ENCODE measurements around the gene RUVBL1.

The RUVBL1 gene

DNA sequence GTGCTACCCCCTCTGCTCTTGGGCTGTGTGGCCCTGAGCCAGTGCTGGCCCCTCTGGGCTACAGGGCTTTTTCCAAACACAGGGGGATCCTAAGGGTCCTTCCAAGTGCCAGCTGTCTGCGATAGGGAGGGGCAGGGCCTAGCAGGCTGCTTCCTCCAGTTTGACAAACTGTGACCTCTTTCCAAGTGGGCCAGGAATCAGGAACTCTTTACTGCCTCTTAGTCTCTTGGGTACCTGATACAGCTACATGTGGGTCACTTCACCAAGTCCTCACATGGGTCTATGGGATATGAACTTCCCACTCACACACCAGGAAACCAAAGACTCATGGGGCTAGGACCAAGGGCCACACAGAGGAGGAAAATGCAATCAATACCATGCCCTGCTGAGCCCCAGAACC, 45.9 kb downstream of the RUVBL1 start:
- Histone ChIP-seq H3K36me3 (ENCODE audit: control insufficient read depth in 5 of 5, insufficient read depth in 5 of 5, low read length in 5 of 5) (peaks cover 0 to 28% (median 6%) of the 10 kb centered on the region in 5 donors), H3K9ac (ENCODE audit: low read length in 5 of 5) (peak overlapping the region in 3 of 5 donors; percentile 2 to 64 (median 59)), H3K27ac (ENCODE audit: low read depth, low read length) (no peak overlapping the region), H3K9me3 (ENCODE audit: control insufficient read depth in 5 of 5, low read length in 5 of 5) (no peaks in the 10 kb centered on the region), H3K4me1 (ENCODE audit: control insufficient read depth in 5 of 5, insufficient read depth in 5 of 5, low read length in 5 of 5) (peaks cover 3 to 42% (median 37%) of the 10 kb centered on the region in 5 donors), H3K27me3 (ENCODE audit: control insufficient read depth in 5 of 5, insufficient read depth in 4 of 5, low read length in 5 of 5) (no peaks in the 10 kb centered on the region), H3K4me3 (ENCODE audit: low read depth in 1 of 5, low read length in 5 of 5) (peak overlapping the region in 4 of 5 donors; percentile 62 to 72 (median 69))

DNA sequence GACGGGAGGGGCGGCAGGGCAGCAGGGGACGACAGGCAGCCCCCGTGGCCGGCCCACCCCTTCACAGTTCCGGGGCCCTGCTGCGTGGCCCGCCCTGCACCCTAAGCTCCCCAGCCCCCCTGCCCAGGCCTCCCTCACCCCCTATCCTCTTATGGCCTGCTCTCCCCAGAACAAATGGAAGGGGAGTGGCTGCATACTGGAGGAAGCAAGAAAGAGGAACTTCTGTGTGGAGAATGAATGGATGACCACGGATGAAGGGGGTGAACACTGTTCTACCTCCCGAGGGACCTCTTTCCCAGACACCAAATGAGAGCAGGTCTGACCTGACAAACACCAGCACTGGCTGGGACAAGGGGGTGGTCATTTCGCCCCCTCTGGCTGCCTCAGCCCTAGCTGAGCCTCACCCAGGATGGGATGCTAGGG, 46.4 kb downstream of the RUVBL1 start:
- H3K4me3 ChIP-seq (ENCODE audit: low read depth in 1 of 5, low read length in 5 of 5): peak overlapping the region; percentile 52 to 72 (median 67)
- peaks cover 3 to 42% (median 41%) of the 10 kb centered on the region in 5 donors for H3K4me1 ChIP-seq (ENCODE audit: control insufficient read depth in 5 of 5, insufficient read depth in 5 of 5, low read length in 5 of 5)
- peak overlapping the region in 4 of 5 donors; percentile 34 to 64 (median 54) for H3K9ac ChIP-seq (ENCODE audit: low read length in 5 of 5)
- H3K9me3 ChIP-seq (ENCODE audit: control insufficient read depth in 5 of 5, low read length in 5 of 5): no peaks in the 10 kb centered on the region
- H3K27ac ChIP-seq (ENCODE audit: low read depth, low read length): no peak overlapping the region
- peaks cover 0 to 28% (median 11%) of the 10 kb centered on the region in 5 donors for H3K36me3 ChIP-seq (ENCODE audit: control insufficient read depth in 5 of 5, insufficient read depth in 5 of 5, low read length in 5 of 5)
- H3K27me3 ChIP-seq (ENCODE audit: control insufficient read depth in 5 of 5, insufficient read depth in 4 of 5, low read length in 5 of 5): no peaks in the 10 kb centered on the region

DNA sequence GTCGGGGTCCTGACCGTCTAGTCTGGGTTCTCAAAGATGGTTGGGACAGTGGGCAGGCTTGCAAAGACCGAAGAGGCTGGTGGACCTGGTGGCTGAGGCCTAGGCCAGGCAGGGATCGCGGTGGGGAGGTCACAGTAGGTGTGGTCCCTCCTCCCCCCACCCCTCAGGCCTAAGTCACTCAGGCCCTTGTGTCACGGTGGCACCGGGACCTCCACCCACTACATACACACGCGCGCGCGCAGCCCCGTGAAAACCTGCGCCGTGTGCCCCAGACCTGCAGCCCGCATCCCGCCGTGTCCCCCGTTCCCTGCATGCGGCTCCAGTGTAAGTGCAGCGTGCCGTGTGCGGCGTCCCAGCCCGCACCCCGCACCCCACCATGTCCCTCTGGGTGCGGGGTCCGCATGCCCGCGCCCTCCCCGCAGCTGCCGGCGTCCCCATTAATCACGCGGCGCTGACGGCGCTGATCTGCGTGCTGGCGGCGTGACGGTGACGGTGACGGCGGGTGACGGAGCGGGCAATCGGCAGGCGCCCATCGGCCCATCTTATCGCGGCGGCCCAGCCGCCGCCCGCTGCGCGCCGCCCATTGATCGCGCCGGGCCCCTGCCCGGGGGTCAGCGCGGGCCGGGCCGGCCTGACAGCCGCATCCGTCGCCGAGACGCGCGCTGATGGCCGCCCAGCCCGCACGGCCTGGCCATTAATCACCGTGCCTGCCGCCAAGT, 47.0 kb downstream of the RUVBL1 start:
- Histone ChIP-seq H3K4me3 (ENCODE audit: low read depth in 1 of 5, low read length in 5 of 5) (peak overlapping the region in 4 of 5 donors; percentile 62 to 72 (median 69)), H3K9ac (ENCODE audit: low read length in 5 of 5) (peak overlapping the region in 4 of 5 donors; percentile 48 to 74 (median 65)), H3K27me3 (ENCODE audit: control insufficient read depth in 5 of 5, insufficient read depth in 4 of 5, low read length in 5 of 5) (no peaks in the 10 kb centered on the region), H3K4me1 (ENCODE audit: control insufficient read depth in 5 of 5, insufficient read depth in 5 of 5, low read length in 5 of 5) (peaks cover 3 to 48% (median 42%) of the 10 kb centered on the region in 5 donors), H3K27ac (ENCODE audit: low read depth, low read length) (no peak overlapping the region), H3K9me3 (ENCODE audit: control insufficient read depth in 5 of 5, low read length in 5 of 5) (no peaks in the 10 kb centered on the region), H3K36me3 (ENCODE audit: control insufficient read depth in 5 of 5, insufficient read depth in 5 of 5, low read length in 5 of 5) (peaks cover 0 to 30% (median 14%) of the 10 kb centered on the region in 5 donors)

DNA sequence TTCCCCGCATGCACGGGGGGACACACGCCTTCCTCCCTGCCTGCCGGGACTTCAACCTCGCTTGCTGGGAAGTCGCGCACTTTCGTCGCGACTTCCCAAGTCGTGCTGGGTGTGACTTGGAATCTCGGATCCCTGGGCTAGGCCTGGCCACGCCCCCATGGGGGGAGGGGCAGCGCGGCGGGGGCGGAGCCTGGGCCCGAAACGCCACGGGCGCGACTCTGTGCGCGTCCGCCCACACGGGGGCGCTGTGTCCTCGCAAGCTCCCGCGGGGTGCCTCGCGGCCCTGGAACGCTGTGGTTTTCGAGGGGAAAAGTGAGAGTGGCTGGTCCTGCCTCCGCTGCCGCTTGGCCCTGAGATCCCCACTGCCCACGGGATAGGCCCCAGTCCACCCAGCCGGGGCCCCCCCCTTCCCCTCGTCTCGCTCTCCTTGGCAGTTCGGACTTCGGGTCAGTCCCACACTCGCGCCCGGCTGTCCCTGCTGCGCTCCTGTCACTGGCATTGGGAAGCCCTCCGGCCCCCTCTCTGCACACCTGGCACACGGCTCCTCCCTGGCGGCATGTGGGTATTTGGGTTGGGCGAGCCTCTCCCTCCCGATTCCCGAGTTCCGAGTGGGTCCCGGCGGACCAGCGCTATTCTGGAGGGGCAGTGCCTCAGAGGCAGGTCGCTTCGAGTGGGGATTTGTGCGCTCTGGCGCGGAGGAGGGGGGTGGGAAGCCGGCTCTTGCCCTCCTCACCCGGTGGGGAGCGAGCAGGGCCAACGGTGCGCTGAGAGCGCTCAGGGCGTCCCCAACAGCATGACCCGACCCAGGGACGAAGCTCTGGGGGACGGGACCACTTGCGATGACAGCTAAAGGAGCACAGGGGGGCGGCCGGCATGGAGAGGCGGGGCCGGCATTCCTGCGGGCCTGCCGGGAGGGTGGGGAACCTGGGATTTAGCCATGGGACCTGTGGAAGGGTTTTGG, 47.8 kb downstream of the RUVBL1 start:
- Histone ChIP-seq H3K4me1 (ENCODE audit: control insufficient read depth in 5 of 5, insufficient read depth in 5 of 5, low read length in 5 of 5) (peaks cover 3 to 56% (median 44%) of the 10 kb centered on the region in 5 donors), H3K9ac (ENCODE audit: low read length in 5 of 5) (peak overlapping the region in 4 of 5 donors; percentile 48 to 74 (median 64)), H3K27me3 (ENCODE audit: control insufficient read depth in 5 of 5, insufficient read depth in 4 of 5, low read length in 5 of 5) (no peaks in the 10 kb centered on the region), H3K27ac (ENCODE audit: low read depth, low read length) (peak overlapping the region; percentile 40), H3K36me3 (ENCODE audit: control insufficient read depth in 5 of 5, insufficient read depth in 5 of 5, low read length in 5 of 5) (peaks cover 0 to 34% (median 23%) of the 10 kb centered on the region in 5 donors), H3K9me3 (ENCODE audit: control insufficient read depth in 5 of 5, low read length in 5 of 5) (no peaks in the 10 kb centered on the region), H3K4me3 (ENCODE audit: low read depth in 1 of 5, low read length in 5 of 5) (peak overlapping the region; percentile 62 to 72 (median 69))

DNA sequence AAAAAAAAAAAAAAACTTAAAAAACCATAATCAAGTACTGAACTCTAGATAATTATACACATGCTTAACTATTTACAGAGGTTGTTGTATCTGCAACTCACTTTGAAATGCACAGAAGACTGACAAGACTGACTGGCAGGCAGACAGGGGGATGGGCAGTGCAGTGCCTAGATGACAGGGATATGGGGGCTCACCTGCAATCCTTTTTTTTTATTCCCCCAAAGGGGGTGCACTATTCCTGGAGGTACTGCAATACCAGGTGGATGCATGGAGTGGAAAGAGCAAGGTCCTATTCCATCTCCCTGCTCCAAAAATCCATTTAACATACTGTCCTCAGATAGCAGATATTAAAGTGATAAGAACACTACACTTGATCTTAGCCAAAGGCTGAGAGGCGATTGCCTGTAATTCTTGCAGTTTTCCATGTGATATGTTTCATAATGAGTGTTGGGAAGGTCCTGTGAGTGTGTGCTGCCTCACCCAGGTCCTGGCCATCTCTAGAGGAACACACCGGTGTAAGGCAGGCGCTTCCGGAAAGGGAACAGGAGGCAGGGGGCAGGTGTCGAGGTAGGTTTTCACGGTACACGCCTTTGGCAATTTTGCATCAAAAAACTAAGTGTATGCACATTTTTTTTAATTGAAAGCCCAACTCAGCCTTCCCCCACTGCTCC, 48.6 kb downstream of the RUVBL1 start:
- peak overlapping the region; percentile 40 for H3K27ac ChIP-seq (ENCODE audit: low read depth, low read length)
- H3K9ac ChIP-seq (ENCODE audit: low read length in 5 of 5): peak overlapping the region in 4 of 5 donors; percentile 7 to 63 (median 48)
- H3K9me3 ChIP-seq (ENCODE audit: control insufficient read depth in 5 of 5, low read length in 5 of 5): no peaks in the 10 kb centered on the region
- H3K4me1 ChIP-seq (ENCODE audit: control insufficient read depth in 5 of 5, insufficient read depth in 5 of 5, low read length in 5 of 5): peaks cover 3 to 58% (median 44%) of the 10 kb centered on the region in 5 donors
- peak overlapping the region in 4 of 5 donors; percentile 61 to 71 (median 68) for H3K4me3 ChIP-seq (ENCODE audit: low read depth in 1 of 5, low read length in 5 of 5)
- H3K36me3 ChIP-seq (ENCODE audit: control insufficient read depth in 5 of 5, insufficient read depth in 5 of 5, low read length in 5 of 5): peaks cover 0 to 37% (median 31%) of the 10 kb centered on the region in 5 donors
- H3K27me3 ChIP-seq (ENCODE audit: control insufficient read depth in 5 of 5, insufficient read depth in 4 of 5, low read length in 5 of 5): no peaks in the 10 kb centered on the region

- peaks cover 1 to 45% (median 41%) of the 10 kb centered on the region in 5 donors for H3K36me3 ChIP-seq (ENCODE audit: control insufficient read depth in 5 of 5, insufficient read depth in 5 of 5, low read length in 5 of 5)
- peaks cover 3 to 58% (median 44%) of the 10 kb centered on the region in 5 donors for H3K4me1 ChIP-seq (ENCODE audit: control insufficient read depth in 5 of 5, insufficient read depth in 5 of 5, low read length in 5 of 5)
- peak overlapping the region in 1 of 5 donors; percentile 11 for H3K9ac ChIP-seq (ENCODE audit: low read length in 5 of 5)
- H3K9me3 ChIP-seq (ENCODE audit: control insufficient read depth in 5 of 5, low read length in 5 of 5): no peaks in the 10 kb centered on the region
- H3K27me3 ChIP-seq (ENCODE audit: control insufficient read depth in 5 of 5, insufficient read depth in 4 of 5, low read length in 5 of 5): no peaks in the 10 kb centered on the region
- H3K27ac ChIP-seq (ENCODE audit: low read depth, low read length): peak overlapping the region; percentile 19
- no peak overlapping the region for H3K4me3 ChIP-seq (ENCODE audit: low read depth in 1 of 5, low read length in 5 of 5)
Measured at GRCh38 chr3:128073807-128074206, 49.8 kb downstream of the RUVBL1 start.

- Histone ChIP-seq H3K4me3 (ENCODE audit: low read depth in 1 of 5, low read length in 5 of 5) (no peak overlapping the region), H3K4me1 (ENCODE audit: control insufficient read depth in 5 of 5, insufficient read depth in 5 of 5, low read length in 5 of 5) (peaks cover 3 to 57% (median 44%) of the 10 kb centered on the region in 5 donors), H3K27me3 (ENCODE audit: control insufficient read depth in 5 of 5, insufficient read depth in 4 of 5, low read length in 5 of 5) (no peaks in the 10 kb centered on the region), H3K27ac (ENCODE audit: low read depth, low read length) (peak overlapping the region; percentile 19), H3K9me3 (ENCODE audit: control insufficient read depth in 5 of 5, low read length in 5 of 5) (no peaks in the 10 kb centered on the region), H3K36me3 (ENCODE audit: control insufficient read depth in 5 of 5, insufficient read depth in 5 of 5, low read length in 5 of 5) (peaks cover 3 to 51% (median 46%) of the 10 kb centered on the region in 5 donors), H3K9ac (ENCODE audit: low read length in 5 of 5) (peak overlapping the region in 1 of 5 donors; percentile 2)
Measured at GRCh38 chr3:128073185-128073725, 50.4 kb downstream of the RUVBL1 start.

DNA sequence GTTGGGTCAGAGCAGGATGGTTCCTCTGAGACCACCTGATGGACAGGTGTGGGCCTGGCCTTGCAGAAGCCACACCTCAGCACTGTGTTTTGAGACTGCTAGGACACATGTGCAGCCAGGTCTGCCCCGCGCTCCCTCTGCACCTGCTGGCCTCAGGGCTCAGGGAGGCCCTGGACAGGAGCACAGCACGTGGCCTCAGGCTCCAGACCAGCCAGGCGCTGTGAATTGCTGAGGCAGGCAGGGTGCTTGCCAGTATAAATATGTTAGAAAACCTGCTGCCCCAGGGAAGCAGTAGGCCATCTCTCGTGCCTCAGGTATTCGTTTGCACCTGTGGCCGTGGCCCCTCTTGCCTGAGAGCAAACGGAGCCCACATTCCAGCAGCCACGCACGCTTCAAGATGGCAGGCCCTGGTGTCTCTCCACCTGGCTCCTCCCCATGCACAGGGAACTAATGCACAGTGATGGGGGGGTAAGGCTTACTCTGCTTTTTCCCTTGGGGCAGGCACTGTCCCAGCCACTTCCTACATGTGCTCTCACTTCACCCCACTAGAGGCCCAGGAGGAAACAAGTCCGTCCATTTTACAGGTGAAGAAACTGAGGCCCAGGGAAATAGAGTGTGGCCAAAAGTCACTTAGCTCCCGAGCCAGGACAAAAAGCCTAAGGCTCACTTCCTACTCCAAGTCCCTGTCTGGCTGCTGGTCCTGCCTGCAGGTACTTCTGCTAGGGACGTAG, 51.0 kb downstream of the RUVBL1 start:
- no peaks in the 10 kb centered on the region for H3K9me3 ChIP-seq (ENCODE audit: control insufficient read depth in 5 of 5, low read length in 5 of 5)
- no peak overlapping the region for H3K4me3 ChIP-seq (ENCODE audit: low read depth in 1 of 5, low read length in 5 of 5)
- peaks cover 5 to 57% (median 53%) of the 10 kb centered on the region in 5 donors for H3K36me3 ChIP-seq (ENCODE audit: control insufficient read depth in 5 of 5, insufficient read depth in 5 of 5, low read length in 5 of 5)
- H3K27me3 ChIP-seq (ENCODE audit: control insufficient read depth in 5 of 5, insufficient read depth in 4 of 5, low read length in 5 of 5): no peaks in the 10 kb centered on the region
- peaks cover 3 to 51% (median 38%) of the 10 kb centered on the region in 5 donors for H3K4me1 ChIP-seq (ENCODE audit: control insufficient read depth in 5 of 5, insufficient read depth in 5 of 5, low read length in 5 of 5)
- H3K27ac ChIP-seq (ENCODE audit: low read depth, low read length): no peak overlapping the region
- no peak overlapping the region for H3K9ac ChIP-seq (ENCODE audit: low read length in 5 of 5)
